Peyer's patch (tissue), 4 donors: ENCODE data around the gene COL5A2. TPM values are rescaled to one million over a fixed set of nuclear protein-coding genes. Genes with fewer than 3 reads are reported as not detected.

ENCODE experiments used
- DNase-seq, 3 donors: peaks; one replicate each; pipeline ENCODE4 v3.0.0-alpha.2; 2017 to 2019
- H3K27ac ChIP-seq, 4 donors: fragments of 200-600 bp; sonication (generic); one replicate each; pipeline ENCODE4 v1.5.1; 2016 to 2019
- H3K27me3 ChIP-seq, 2 donors: fragments of 200-600 bp; sonication (generic); one replicate each; pipeline ENCODE4 v1.5.1; 2019
- H3K36me3 ChIP-seq, 3 donors: fragments of 200-600 bp; sonication (generic); one replicate each; pipeline ENCODE4 v1.5.1; 2016 to 2019
- H3K4me1 ChIP-seq, 4 donors: fragments of 200-600 bp; sonication (generic); one replicate each; pipeline ENCODE4 v1.5.1; 2016 to 2019
- H3K4me3 ChIP-seq, 4 donors: fragments of 200-600 bp; sonication (generic); 1 replicate in 3 of 4; 2 replicates in 1 of 4; pipeline ENCODE4 v1.5.1; 2016 to 2019; ENCODE audit warnings: mild to moderate bottlenecking in 1 of 4
- H3K9me3 ChIP-seq, 4 donors: fragments of 200-600 bp; sonication (generic); one replicate each; pipeline ENCODE4 v1.5.1; 2016 to 2019; ENCODE audit warnings: mild to moderate bottlenecking in 1 of 4
- CTCF ChIP-seq, 6 experiments: fragments of 450-650 bp in 4 of 6; fragments of 200-600 bp in 2 of 6; sonication (generic) in 1 of 6; IDR thresholded peaks; one replicate each; pipeline ENCODE4 v1.5.1; 2017 to 2019; ENCODE audit warnings: antibody characterized with exemption in 6 of 6, mild to moderate bottlenecking in 3 of 6, moderate library complexity in 1 of 6
- POLR2A ChIP-seq, 2 donors: fragments of 450-650 bp; IDR thresholded peaks; one replicate each; pipeline ENCODE4 v1.5.1; 2017; ENCODE audit warnings: antibody characterized with exemption in 2 of 2, mild to moderate bottlenecking in 2 of 2, moderate library complexity in 2 of 2
- total RNA-seq, 4 donors: library from RNA; depleted of rRNA; stranded (reverse); fragments of >200 nt; gene quantifications; one replicate each; pipeline ENCODE4 v1.1.0, GENCODE V29; 2016

Gene COL5A2
- total RNA-seq, 4 donors from 2014 or later: 10.2 to 53.6 (median 12.2) TPM

GRCh38 chr2:189161894-189162293, 17.7 kb downstream of the COL5A2 start:
- Histone ChIP-seq H3K27me3 (no peaks in the 10 kb centered on the region), H3K36me3 (no peaks in the 10 kb centered on the region), H3K9me3 (no peaks in the 10 kb centered on the region), H3K27ac (no peak overlapping the region), H3K4me1 (no peaks in the 10 kb centered on the region), H3K4me3 (no peak overlapping the region)
- no peak for DNase-seq
- TF ChIP-seq POLR2A (IDR thresholded peaks at IDR 0.05) (no peak), CTCF (IDR thresholded peaks at IDR 0.05) (no peak)

GRCh38 chr2:189159717-189160116, 19.8 kb downstream of the COL5A2 start:
- H3K4me1 ChIP-seq: no peaks in the 10 kb centered on the region
- TF ChIP-seq CTCF (IDR thresholded peaks at IDR 0.05): no peak
- TF ChIP-seq POLR2A (IDR thresholded peaks at IDR 0.05): no peak

GRCh38 chr2:189159273-189159672, 20.3 kb downstream of the COL5A2 start:
- DNase-seq: no peak
- H3K27ac ChIP-seq: no peak overlapping the region
- no peaks in the 10 kb centered on the region for H3K27me3 ChIP-seq
- no peak overlapping the region for H3K4me3 ChIP-seq
- no peaks in the 10 kb centered on the region for H3K36me3 ChIP-seq
- H3K4me1 ChIP-seq: no peaks in the 10 kb centered on the region
- TF ChIP-seq POLR2A (IDR thresholded peaks at IDR 0.05) (no peak), CTCF (IDR thresholded peaks at IDR 0.05) (no peak)
- H3K9me3 ChIP-seq: no peaks in the 10 kb centered on the region

More at GRCh38 chr2:189159717-189160116, 19.8 kb downstream of the COL5A2 start:
- Histone ChIP-seq H3K27ac (no peak overlapping the region), H3K36me3 (no peaks in the 10 kb centered on the region), H3K27me3 (no peaks in the 10 kb centered on the region), H3K9me3 (no peaks in the 10 kb centered on the region), H3K4me3 (no peak overlapping the region)
- DNase-seq: no peak

- no peaks in the 10 kb centered on the region for H3K9me3 ChIP-seq
These were observed 21.6 kb downstream of the COL5A2 start for GRCh38 chr2:189157939-189158338.

GRCh38 chr2:189157456-189157855, 22.1 kb downstream of the COL5A2 start:
- DNase-seq: no peak
- Histone ChIP-seq H3K27ac (no peak overlapping the region), H3K4me3 (no peak overlapping the region), H3K36me3 (no peaks in the 10 kb centered on the region), H3K27me3 (no peaks in the 10 kb centered on the region), H3K4me1 (no peaks in the 10 kb centered on the region), H3K9me3 (no peaks in the 10 kb centered on the region)
- TF ChIP-seq CTCF (IDR thresholded peaks at IDR 0.05): no peak
- no peak for TF ChIP-seq POLR2A (IDR thresholded peaks at IDR 0.05)

More at GRCh38 chr2:189157939-189158338, 21.6 kb downstream of the COL5A2 start:
- Histone ChIP-seq H3K4me1 (no peaks in the 10 kb centered on the region), H3K27ac (no peak overlapping the region), H3K4me3 (no peak overlapping the region), H3K27me3 (no peaks in the 10 kb centered on the region), H3K36me3 (no peaks in the 10 kb centered on the region)
- TF ChIP-seq CTCF (IDR thresholded peaks at IDR 0.05): no peak
- TF ChIP-seq POLR2A (IDR thresholded peaks at IDR 0.05): no peak
- DNase-seq: no peak

- Histone ChIP-seq H3K4me1 (no peaks in the 10 kb centered on the region), H3K36me3 (no peaks in the 10 kb centered on the region), H3K9me3 (no peaks in the 10 kb centered on the region), H3K4me3 (no peak overlapping the region), H3K27me3 (no peaks in the 10 kb centered on the region), H3K27ac (no peak overlapping the region)
- TF ChIP-seq CTCF (IDR thresholded peaks at IDR 0.05) (no peak), POLR2A (IDR thresholded peaks at IDR 0.05) (no peak)
- no peak for DNase-seq
These were observed 23.8 kb downstream of the COL5A2 start for GRCh38 chr2:189155795-189156194.
